ENCODE results near the gene KLK3.
A peak's percentile ranks its signal among the peaks of the same experiment; 100 is the strongest.

KLK3 gene

DNA sequence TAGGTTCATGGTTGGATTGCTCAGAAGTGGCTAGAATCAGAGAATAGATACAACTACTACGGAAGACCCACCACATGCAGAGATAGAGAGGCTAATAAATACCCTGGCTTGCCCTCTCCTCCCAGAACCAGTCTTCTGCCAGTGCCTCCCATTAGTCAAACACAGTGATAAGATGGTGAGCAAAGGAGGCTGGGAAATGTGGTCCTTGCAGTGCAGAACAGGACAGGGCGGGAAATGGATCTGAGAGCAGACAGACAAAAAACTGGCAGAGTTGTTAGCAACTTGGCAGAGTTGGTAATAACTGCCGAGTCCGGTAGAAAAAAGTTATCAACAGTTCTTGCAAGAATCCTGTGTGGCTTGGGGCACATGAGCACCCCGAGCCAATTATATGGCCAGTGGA is 39.8 kb upstream of the KLK3 start:
- Histone ChIP-seq H3K27me3 (ENCODE audit: low read depth, low read length) (peaks cover 27% of the 10 kb centered on the region), H3K36me3 (replicated peaks; ENCODE audit: low read depth, low read length) (no peaks in the 10 kb centered on the region), H3K79me2 (ENCODE audit: low read length) (no peaks in the 10 kb centered on the region), H3K4me1 (ENCODE audit: low read length) (peaks cover 30% of the 10 kb centered on the region), H3K4me3 (ENCODE audit: low read length) (no peak overlapping the region), H3K9me3 (ENCODE audit: insufficient read depth, low read length) (no peaks in the 10 kb centered on the region), H3K9ac (ENCODE audit: low read length) (no peak overlapping the region), H3K4me2 (ENCODE audit: low read length) (no peak overlapping the region), H3K27ac (ENCODE audit: low read length) (no peak overlapping the region), H4K20me1 (ENCODE audit: insufficient read depth, low read length) (no peaks in the 10 kb centered on the region), H2AFZ (ENCODE audit: low read depth, low read length) (no peak overlapping the region)
- TF ChIP-seq, protein P1, sequence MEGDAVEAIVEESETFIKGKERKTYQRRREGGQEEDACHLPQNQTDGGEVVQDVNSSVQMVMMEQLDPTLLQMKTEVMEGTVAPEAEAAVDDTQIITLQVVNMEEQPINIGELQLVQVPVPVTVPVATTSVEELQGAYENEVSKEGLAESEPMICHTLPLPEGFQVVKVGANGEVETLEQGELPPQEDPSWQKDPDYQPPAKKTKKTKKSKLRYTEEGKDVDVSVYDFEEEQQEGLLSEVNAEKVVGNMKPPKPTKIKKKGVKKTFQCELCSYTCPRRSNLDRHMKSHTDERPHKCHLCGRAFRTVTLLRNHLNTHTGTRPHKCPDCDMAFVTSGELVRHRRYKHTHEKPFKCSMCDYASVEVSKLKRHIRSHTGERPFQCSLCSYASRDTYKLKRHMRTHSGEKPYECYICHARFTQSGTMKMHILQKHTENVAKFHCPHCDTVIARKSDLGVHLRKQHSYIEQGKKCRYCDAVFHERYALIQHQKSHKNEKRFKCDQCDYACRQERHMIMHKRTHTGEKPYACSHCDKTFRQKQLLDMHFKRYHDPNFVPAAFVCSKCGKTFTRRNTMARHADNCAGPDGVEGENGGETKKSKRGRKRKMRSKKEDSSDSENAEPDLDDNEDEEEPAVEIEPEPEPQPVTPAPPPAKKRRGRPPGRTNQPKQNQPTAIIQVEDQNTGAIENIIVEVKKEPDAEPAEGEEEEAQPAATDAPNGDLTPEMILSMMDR (IDR thresholded peaks at IDR 0.05; ENCODE audit: low read depth, low read length), result no peak
- no peak for TF ChIP-seq EZH2phosphoT487 (IDR thresholded peaks at IDR 0.05; ENCODE audit: low read depth)

DNA sequence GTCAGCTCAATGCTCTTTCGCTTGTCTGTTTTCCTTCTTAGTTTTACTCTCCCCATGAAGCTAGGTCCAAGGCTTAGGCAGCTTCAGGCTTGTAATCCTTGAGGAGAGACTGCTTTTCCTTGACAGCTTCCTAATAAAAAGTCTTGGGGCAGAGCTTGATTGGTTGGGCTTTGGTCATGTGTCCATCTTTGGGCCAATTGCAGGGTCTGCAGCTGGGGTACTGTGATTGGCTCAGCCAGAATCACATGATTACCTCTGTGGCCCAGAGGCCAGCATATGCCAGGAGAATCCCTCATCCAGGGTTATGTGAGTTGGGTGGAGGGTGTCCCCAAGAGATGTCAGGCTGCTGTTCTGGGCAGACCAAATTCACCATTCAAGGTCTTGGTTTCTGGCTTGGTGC is 39.3 kb upstream of the KLK3 start:
- no peak overlapping the region for H3K27ac ChIP-seq (ENCODE audit: low read length)
- TF ChIP-seq, protein P1 (IDR thresholded peaks at IDR 0.05; ENCODE audit: low read depth, low read length), result no peak
- no peak for TF ChIP-seq EZH2phosphoT487 (IDR thresholded peaks at IDR 0.05; ENCODE audit: low read depth)
- H2AFZ ChIP-seq (ENCODE audit: low read depth, low read length), result no peak overlapping the region
- no peak overlapping the region for H3K9ac ChIP-seq (ENCODE audit: low read length)
- peaks cover 36% of the 10 kb centered on the region for H3K4me1 ChIP-seq (ENCODE audit: low read length)
- H3K9me3 ChIP-seq (ENCODE audit: insufficient read depth, low read length), result no peaks in the 10 kb centered on the region
- H4K20me1 ChIP-seq (ENCODE audit: insufficient read depth, low read length), result no peaks in the 10 kb centered on the region
- H3K27me3 ChIP-seq (ENCODE audit: low read depth, low read length), result peaks cover 33% of the 10 kb centered on the region
- H3K36me3 ChIP-seq (replicated peaks; ENCODE audit: low read depth, low read length), result no peaks in the 10 kb centered on the region
- H3K4me3 ChIP-seq (ENCODE audit: low read length), result no peak overlapping the region
- H3K4me2 ChIP-seq (ENCODE audit: low read length), result no peak overlapping the region
- H3K79me2 ChIP-seq (ENCODE audit: low read length), result no peaks in the 10 kb centered on the region

DNA sequence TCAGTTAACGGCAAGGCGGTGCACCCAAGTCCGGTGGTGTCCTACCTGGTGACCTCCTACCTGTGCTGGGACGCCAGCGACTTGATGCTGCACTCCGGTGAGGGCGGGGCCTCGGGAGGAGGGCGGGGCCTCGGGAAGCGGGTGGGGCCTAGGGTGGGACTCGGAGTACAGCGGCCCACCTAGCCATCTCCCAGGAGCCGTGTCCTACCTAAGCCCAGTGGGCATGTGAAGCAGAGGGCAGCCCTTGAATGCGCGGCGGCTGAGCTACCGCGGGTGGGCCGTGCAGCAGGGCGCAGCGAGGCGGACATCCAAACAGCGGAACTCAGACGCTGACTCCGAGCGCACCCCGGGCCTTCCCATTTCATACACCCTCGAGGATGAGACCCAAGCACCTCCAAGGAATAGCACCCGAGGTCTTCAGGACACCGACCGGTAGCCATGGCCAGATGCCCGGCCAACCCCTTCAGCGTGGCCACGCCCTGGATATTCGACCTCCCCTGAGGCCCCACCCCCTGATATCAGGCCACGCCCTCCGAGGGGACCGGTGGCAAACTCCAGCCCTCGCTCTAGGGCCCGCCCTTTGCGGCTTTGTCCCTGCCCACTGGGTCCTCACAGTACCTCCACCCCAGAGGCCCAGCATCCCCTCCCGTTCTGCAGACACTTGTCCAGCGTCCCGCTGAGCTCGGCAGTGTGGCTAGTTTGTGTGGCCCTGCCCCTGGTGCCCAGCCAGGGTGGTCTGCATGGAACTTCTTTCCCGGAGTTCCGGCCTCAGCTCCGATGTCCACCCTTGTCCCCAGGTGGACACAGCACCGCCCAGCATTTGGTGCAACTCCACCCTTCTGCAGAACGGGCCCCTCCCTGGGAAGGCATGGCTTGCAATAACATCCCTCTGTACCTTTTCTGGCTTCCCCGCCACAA is 36.5 kb upstream of the KLK3 start:
- Histone ChIP-seq H4K20me1 (ENCODE audit: insufficient read depth, low read length) (no peaks in the 10 kb centered on the region), H3K79me2 (ENCODE audit: low read length) (no peaks in the 10 kb centered on the region), H3K4me2 (ENCODE audit: low read length) (peak overlapping the region; percentile 94), H3K4me1 (ENCODE audit: low read length) (peaks cover 45% of the 10 kb centered on the region), H3K27ac (ENCODE audit: low read length) (peak overlapping the region; percentile 70), H2AFZ (ENCODE audit: low read depth, low read length) (peak overlapping the region; percentile 62; the same call in 1 of the 2 replicates), H3K4me3 (ENCODE audit: low read length) (peak overlapping the region; percentile 79), H3K9ac (ENCODE audit: low read length) (peak overlapping the region; percentile 64), H3K9me3 (ENCODE audit: insufficient read depth, low read length) (no peaks in the 10 kb centered on the region), H3K27me3 (ENCODE audit: low read depth, low read length) (peaks cover 46% of the 10 kb centered on the region), H3K36me3 (replicated peaks; ENCODE audit: low read depth, low read length) (no peaks in the 10 kb centered on the region)
- TF ChIP-seq EZH2phosphoT487 (IDR thresholded peaks at IDR 0.05; ENCODE audit: low read depth), result no peak
- TF ChIP-seq, protein P1 (IDR thresholded peaks at IDR 0.05; ENCODE audit: low read depth, low read length), result no peak

DNA sequence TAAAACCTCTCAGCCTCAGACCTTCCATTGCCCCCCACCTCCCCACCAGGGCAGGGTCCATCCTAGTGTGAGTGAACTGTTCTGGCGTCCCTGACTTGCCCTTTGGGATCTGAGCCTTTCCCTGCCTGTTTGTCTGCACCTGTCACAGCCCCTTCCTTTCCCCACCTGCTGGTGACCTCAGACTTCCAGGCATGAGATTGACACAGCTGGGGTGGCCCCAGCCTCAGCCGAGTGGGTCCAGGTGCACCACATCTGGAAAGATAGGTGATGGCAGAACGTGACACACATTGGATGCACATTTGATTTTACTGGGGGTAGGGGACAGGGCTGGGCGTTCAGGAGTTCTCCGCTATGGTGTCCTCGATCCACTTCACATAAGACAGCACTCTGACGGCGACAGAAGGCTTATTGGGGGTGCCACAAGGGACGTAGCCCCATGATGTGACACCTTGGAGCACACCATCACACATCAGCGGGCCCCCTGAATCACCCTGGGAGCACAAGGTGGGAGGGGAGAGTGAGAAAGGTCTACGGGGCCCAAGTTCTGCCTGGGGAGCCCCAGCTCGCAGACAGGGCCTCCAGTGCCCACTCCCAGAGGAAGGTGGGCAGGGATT is 35.7 kb upstream of the KLK3 start:
- no peak overlapping the region for H3K9ac ChIP-seq (ENCODE audit: low read length)
- H3K79me2 ChIP-seq (ENCODE audit: low read length), result no peaks in the 10 kb centered on the region
- no peak overlapping the region for H2AFZ ChIP-seq (ENCODE audit: low read depth, low read length)
- H3K36me3 ChIP-seq (replicated peaks; ENCODE audit: low read depth, low read length), result no peaks in the 10 kb centered on the region
- H3K4me3 ChIP-seq (ENCODE audit: low read length), result peak overlapping the region; percentile 79
- no peaks in the 10 kb centered on the region for H4K20me1 ChIP-seq (ENCODE audit: insufficient read depth, low read length)
- peaks cover 45% of the 10 kb centered on the region for H3K4me1 ChIP-seq (ENCODE audit: low read length)
- H3K9me3 ChIP-seq (ENCODE audit: insufficient read depth, low read length), result no peaks in the 10 kb centered on the region
- no peak overlapping the region for H3K27ac ChIP-seq (ENCODE audit: low read length)
- peaks cover 46% of the 10 kb centered on the region for H3K27me3 ChIP-seq (ENCODE audit: low read depth, low read length)
- peak overlapping the region; percentile 94 for H3K4me2 ChIP-seq (ENCODE audit: low read length)
- TF ChIP-seq EZH2phosphoT487 (IDR thresholded peaks at IDR 0.05; ENCODE audit: low read depth), result no peak
- TF ChIP-seq, protein P1 (IDR thresholded peaks at IDR 0.05; ENCODE audit: low read depth, low read length), result no peak

Measured in OCI-LY3 (cell line).